ENCODE data around the gene ATP5ME. TPM values are rescaled to one million over a fixed set of nuclear protein-coding genes. Genes with fewer than 3 reads are reported as not detected.
A peak's percentile ranks its signal among the peaks of the same experiment; 100 is the strongest.

ATP5ME gene
- total and polyA plus RNA-seq, 2 of the 13 experiments (the other 11 are each of a cell fraction or from before 2014, with no cell fraction given) = 305 to 753 TPM

- TF ChIP-seq ZNF18 (CRISPR knock-in tag; IDR thresholded peaks at IDR 0.05; ENCODE audit: insufficient replicate concordance) (no peak), KDM5A (IDR thresholded peaks at IDR 0.05; ENCODE audit: borderline replicate concordance, low read length) (peak; percentile 53; the same call in 1 of the 2 replicates), ATRX (CRISPR knock-in tag; IDR thresholded peaks at IDR 0.05; ENCODE audit: borderline replicate concordance) (no peak), ZBED4 (CRISPR knock-in tag; IDR thresholded peaks at IDR 0.05; ENCODE audit: borderline replicate concordance) (0 out of 2 replicates have a peak, but pooled peaks have one; percentile 22), KAT7 (CRISPR knock-in tag; IDR thresholded peaks at IDR 0.05; ENCODE audit: borderline replicate concordance) (no peak), ZNF768 (CRISPR knock-in tag; IDR thresholded peaks at IDR 0.05) (no peak), MEIS2 (CRISPR knock-in tag; IDR thresholded peaks at IDR 0.05) (no peak), ZBTB49 (CRISPR knock-in tag; IDR thresholded peaks at IDR 0.05; ENCODE audit: borderline replicate concordance) (no peak), TFE3 (CRISPR knock-in tag; IDR thresholded peaks at IDR 0.05) (no peak), REL (CRISPR knock-in tag; conservative IDR thresholded peaks at IDR 0.05) (no peak), ZNF841 (CRISPR knock-in tag; IDR thresholded peaks at IDR 0.05; ENCODE audit: borderline replicate concordance) (no peak), ISL2 (CRISPR knock-in tag; IDR thresholded peaks at IDR 0.05) (no peak), ZNF576 (CRISPR knock-in tag; IDR thresholded peaks at IDR 0.05) (no peak), CREB3 (CRISPR knock-in tag; IDR thresholded peaks at IDR 0.05) (no peak), ZNF350 (CRISPR knock-in tag; IDR thresholded peaks at IDR 0.05; ENCODE audit: borderline replicate concordance, low read depth) (no peak), KDM4B (CRISPR knock-in tag; IDR thresholded peaks at IDR 0.05) (no peak)
Observed at GRCh38 chr4:705278-706082, 31.4 kb upstream of the ATP5ME start, which contains the start of gene PCGF3 (continued).

All from HepG2 (cell line).